ENCODE data around the gene EIF3K.

Gene EIF3K

GRCh38 chr19:38649305-38650171 is 30.6 kb downstream of the EIF3K start:
- DNase-seq (ENCODE audit: low spot score): no peak

GRCh38 chr19:38650172-38650775 is 31.3 kb downstream of the EIF3K start:
- DNase-seq (ENCODE audit: low spot score): no peak

- peak; percentile 61 for DNase-seq (ENCODE audit: low spot score)
Observed at GRCh38 chr19:38650911-38651584, 32.1 kb downstream of the EIF3K start.

- no peak for DNase-seq (ENCODE audit: low spot score)
Observed at GRCh38 chr19:38653028-38653571, 34.1 kb downstream of the EIF3K start.

GRCh38 chr19:38654628-38655055 is 35.7 kb downstream of the EIF3K start:
- no peak for DNase-seq (ENCODE audit: low spot score)

- DNase-seq (ENCODE audit: low spot score): no peak
Observed at GRCh38 chr19:38655148-38655824, 36.3 kb downstream of the EIF3K start.

GRCh38 chr19:38656171-38656981 is 37.4 kb downstream of the EIF3K start:
- no peak for DNase-seq (ENCODE audit: low spot score)

GRCh38 chr19:38657633-38658222 is 38.7 kb downstream of the EIF3K start:
- DNase-seq (ENCODE audit: low spot score): peak; percentile 60

- peak; percentile 86 for DNase-seq (ENCODE audit: low spot score)
Observed at GRCh38 chr19:38658462-38659306, 39.7 kb downstream of the EIF3K start.

GRCh38 chr19:38660724-38661123 is 41.7 kb downstream of the EIF3K start:
- no peak for DNase-seq (ENCODE audit: low spot score)

- DNase-seq (ENCODE audit: low spot score): no peak
Observed at GRCh38 chr19:38661136-38661535, 42.1 kb downstream of the EIF3K start.

GRCh38 chr19:38661996-38662395 is 43.0 kb downstream of the EIF3K start:
- DNase-seq (ENCODE audit: low spot score): no peak

- no peak for DNase-seq (ENCODE audit: low spot score)
Observed at GRCh38 chr19:38662537-38663155, 43.7 kb downstream of the EIF3K start.

GRCh38 chr19:38663156-38663651 is 44.2 kb downstream of the EIF3K start:
- DNase-seq (ENCODE audit: low spot score): no peak

GRCh38 chr19:38663957-38664502 is 45.0 kb downstream of the EIF3K start:
- no peak for DNase-seq (ENCODE audit: low spot score)

- no peak for DNase-seq (ENCODE audit: low spot score)
Observed at GRCh38 chr19:38664503-38665211, 45.7 kb downstream of the EIF3K start.

GRCh38 chr19:38665219-38665931 is 46.4 kb downstream of the EIF3K start:
- no peak for DNase-seq (ENCODE audit: low spot score)
